Transverse colon (tissue), 3 donors: Measurements from ENCODE around the gene GLRA2.

Experiments
- EP300 ChIP-seq: sonication (generic); formaldehyde crosslinking; IDR thresholded peaks from one replicate; pipeline ENCODE4 v1.6.1; 2017; ENCODE audit warnings: antibody characterized with exemption, low read depth
- POLR2A ChIP-seq: fragments of 450-650 bp; IDR thresholded peaks from one replicate; pipeline ENCODE4 v1.6.1; 2016; ENCODE audit warnings: antibody characterized with exemption, mild to moderate bottlenecking, moderate library complexity
- TF ChIP-seq, protein P1 (sequence below), 5 experiments: fragments of 200-600 bp in 3 of 5; fragments of 450-650 bp in 2 of 5; sonication (generic) in 3 of 5; IDR thresholded peaks; 1 replicate in 2 of 5; 2 replicates in 3 of 5; pipeline ENCODE4 v1.5.1; 2016 to 2017; ENCODE audit warnings: antibody characterized with exemption in 5 of 5, inconsistent platforms in 3 of 5, mild to moderate bottlenecking in 2 of 5, moderate library complexity in 1 of 5

DNA sequence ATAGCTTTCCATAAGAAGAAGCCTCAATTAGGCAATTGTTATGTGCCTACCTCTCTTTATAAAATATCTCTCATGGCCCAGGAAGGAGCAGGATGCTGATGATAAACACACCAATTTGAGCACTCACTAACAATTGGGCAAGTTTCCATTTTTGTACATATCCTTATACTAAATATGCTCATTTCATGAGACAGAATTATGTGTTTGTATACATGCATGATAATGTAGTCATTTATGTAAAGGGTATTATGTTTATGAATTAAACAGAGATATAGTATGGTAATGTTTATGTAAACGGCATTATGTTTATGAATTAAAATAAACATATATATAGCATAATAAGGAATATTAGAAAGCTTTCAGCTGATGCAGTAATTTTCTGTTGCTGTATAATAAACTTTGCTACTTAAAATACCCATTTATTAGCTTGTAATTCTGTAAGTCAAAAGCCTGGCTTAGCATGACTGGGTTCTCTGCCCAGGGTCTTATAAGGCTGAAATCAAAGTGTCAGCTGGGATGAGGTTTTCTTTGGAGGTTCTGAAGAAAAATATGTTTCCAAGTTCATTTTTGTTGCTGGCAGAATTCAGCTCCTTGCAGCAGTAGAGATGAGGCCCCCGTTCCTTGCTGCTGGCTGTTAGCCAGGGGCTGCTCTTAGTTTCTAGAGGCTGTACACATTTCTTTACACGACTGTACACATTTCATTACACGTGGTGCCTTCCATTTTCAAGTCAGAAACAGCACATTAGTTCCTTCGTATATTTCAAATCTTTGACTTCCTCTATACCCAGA is 89.0 kb downstream of the GLRA2 start:
- TF ChIP-seq, protein P1, sequence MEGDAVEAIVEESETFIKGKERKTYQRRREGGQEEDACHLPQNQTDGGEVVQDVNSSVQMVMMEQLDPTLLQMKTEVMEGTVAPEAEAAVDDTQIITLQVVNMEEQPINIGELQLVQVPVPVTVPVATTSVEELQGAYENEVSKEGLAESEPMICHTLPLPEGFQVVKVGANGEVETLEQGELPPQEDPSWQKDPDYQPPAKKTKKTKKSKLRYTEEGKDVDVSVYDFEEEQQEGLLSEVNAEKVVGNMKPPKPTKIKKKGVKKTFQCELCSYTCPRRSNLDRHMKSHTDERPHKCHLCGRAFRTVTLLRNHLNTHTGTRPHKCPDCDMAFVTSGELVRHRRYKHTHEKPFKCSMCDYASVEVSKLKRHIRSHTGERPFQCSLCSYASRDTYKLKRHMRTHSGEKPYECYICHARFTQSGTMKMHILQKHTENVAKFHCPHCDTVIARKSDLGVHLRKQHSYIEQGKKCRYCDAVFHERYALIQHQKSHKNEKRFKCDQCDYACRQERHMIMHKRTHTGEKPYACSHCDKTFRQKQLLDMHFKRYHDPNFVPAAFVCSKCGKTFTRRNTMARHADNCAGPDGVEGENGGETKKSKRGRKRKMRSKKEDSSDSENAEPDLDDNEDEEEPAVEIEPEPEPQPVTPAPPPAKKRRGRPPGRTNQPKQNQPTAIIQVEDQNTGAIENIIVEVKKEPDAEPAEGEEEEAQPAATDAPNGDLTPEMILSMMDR (IDR thresholded peaks at IDR 0.05) = no peak
- no peak for TF ChIP-seq EP300
- no peak for TF ChIP-seq POLR2A
